Esophagus squamous epithelium (tissue), 4 donors: ENCODE results near the gene IFT27.

Experiments used
- CTCF ChIP-seq, 6 experiments: fragments of 450-650 bp in 4 of 6; fragments of 200-600 bp in 2 of 6; sonication (generic) in 2 of 6; IDR thresholded peaks; one replicate each; pipeline ENCODE4 v1.5.1; 2016 to 2019; ENCODE audit warnings: antibody characterized with exemption in 6 of 6, mild to moderate bottlenecking in 4 of 6, moderate library complexity in 4 of 6
- POLR2A ChIP-seq, 4 donors: fragments of 450-650 bp; IDR thresholded peaks; one replicate each; pipeline ENCODE4 v1.6.1; 2017; ENCODE audit warnings: antibody characterized with exemption in 4 of 4, mild to moderate bottlenecking in 4 of 4, moderate library complexity in 3 of 4

GRCh38 chr22:36715647-36716046, 60.3 kb downstream of the IFT27 start:
- TF ChIP-seq CTCF (IDR thresholded peaks at IDR 0.05) (no peak), POLR2A (IDR thresholded peaks at IDR 0.05) (no peak)
